Spleen (tissue), 11 donors: ENCODE data around the gene PMPCB. TPM values are rescaled to one million over a fixed set of nuclear protein-coding genes. Genes with fewer than 3 reads are reported as not detected.

ENCODE experiments used
- DNase-seq: peaks from one replicate; pipeline ENCODE4 v3.0.0-alpha.2; 2020
- H3K27ac ChIP-seq, 8 donors: fragments of 200-600 bp; sonication (generic) in 7 of 8; 1 replicate in 4 of 8; 2 replicates in 4 of 8; pipeline versions ENCODE4 v1.5.0 to v1.8.0; 2016 to 2021; ENCODE audit warnings: inconsistent platforms in 4 of 8, mild to moderate bottlenecking in 4 of 8, moderate library complexity in 1 of 8
- H3K27me3 ChIP-seq, 7 donors: fragments of 200-600 bp; sonication (generic) in 6 of 7; replicated peaks in 1 of 7; 1 replicate in 4 of 7; 2 replicates in 3 of 7; pipeline versions ENCODE4 v1.5.0 to v1.8.0; 2016 to 2021; ENCODE audit warnings: inconsistent platforms in 3 of 7, mild to moderate bottlenecking in 1 of 7
- H3K36me3 ChIP-seq, 6 donors: fragments of 200-600 bp; sonication (generic) in 5 of 6; 1 replicate in 4 of 6; 2 replicates in 2 of 6; pipeline versions ENCODE4 v1.5.0 to v1.8.0; 2016 to 2021; ENCODE audit warnings: inconsistent platforms in 2 of 6
- H3K4me1 ChIP-seq, 6 donors: fragments of 200-600 bp; sonication (generic) in 5 of 6; 1 replicate in 3 of 6; 2 replicates in 3 of 6; pipeline versions ENCODE4 v1.5.0 to v1.8.0; 2016 to 2021; ENCODE audit warnings: inconsistent platforms in 3 of 6
- H3K4me3 ChIP-seq, 8 donors: fragments of 200-600 bp; sonication (generic) in 7 of 8; 1 replicate in 4 of 8; 2 replicates in 4 of 8; pipeline versions ENCODE4 v1.5.0 to v1.8.0; 2016 to 2021; ENCODE audit warnings: inconsistent platforms in 4 of 8, mild to moderate bottlenecking in 4 of 8, moderate library complexity in 2 of 8
- H3K9me3 ChIP-seq, 8 donors: fragments of 200-600 bp; sonication (generic) in 7 of 8; 1 replicate in 4 of 8; 2 replicates in 4 of 8; pipeline versions ENCODE4 v1.5.0 to v1.8.0; 2016 to 2021; ENCODE audit warnings: inconsistent platforms in 4 of 8
- POLR2A ChIP-seq, 3 donors: fragments of 450-650 bp; IDR thresholded peaks; one replicate each; pipeline ENCODE4 v1.5.1; 2017; ENCODE audit warnings: antibody characterized with exemption in 3 of 3, mild to moderate bottlenecking in 1 of 3
- POLR2AphosphoS5 ChIP-seq, 3 donors: sonication (generic); formaldehyde crosslinking; IDR thresholded peaks; one replicate each; pipeline ENCODE4 v1.5.1; 2017; ENCODE audit warnings: antibody characterized with exemption in 3 of 3
- WGBS, 5 donors: extraction: QIAGEN DNeasy Blood & Tissue Kit in 3 of 5; methylation state at CpG; one replicate each; pipeline versions ENCODE4 v1.1.5 to v1.1.7; 2013 to 2018; 5-methylcytosine and 5-hydroxymethylcytosine counted together
- intact Hi-C: fragments of 100-400 bp; cut with DNase I; formaldehyde crosslinking; loops from one replicate; pipeline ENCODE4 v1.15.0; 2023; ENCODE audit warnings: low total_unique reads
- polyA plus RNA-seq, 3 donors: library from polyadenylated mRNA; stranded (reverse); fragments of 200-250 nt; gene quantifications; one replicate each; pipeline ENCODE4 v1.2.1, GENCODE V29; 2013
- total RNA-seq, 7 donors: library from RNA; depleted of rRNA in 3 of 7; stranded (reverse); fragments of >200 nt in 3 of 7; fragmentation: NEBNext Ultra II Directional in 4 of 7; extraction: Animal tissue kit (Norgen Biotek cat#: 25700) in 4 of 7; gene quantifications; one replicate each; pipeline versions ENCODE4 v1.1.0 to v1.2.1, GENCODE V29; 2016 to 2021
- TF ChIP-seq, protein P1 (sequence below), 11 experiments: fragments of 200-600 bp in 7 of 11; fragments of 450-650 bp in 4 of 11; sonication (generic) in 4 of 11; IDR thresholded peaks in 8 of 11; conservative IDR thresholded peaks in 3 of 11; 1 replicate in 7 of 11; 2 replicates in 4 of 11; pipeline versions ENCODE4 v1.4.0 to v1.8.0; 2016 to 2021; ENCODE audit warnings: antibody characterized with exemption in 11 of 11, inconsistent platforms in 4 of 11, mild to moderate bottlenecking in 1 of 11
- donor health status: healthy with polysubstance abuse.
- donor health status: DM: no; HTN: no; CAD: no; lungs with moderate emphysema.
- donor health status: DM: no; HTN: no; CAD: no.
- donor health status: Bipolar disorder and iron deficiency.
- donor health status: healthy.
- donor health status: DM: no; HTN: no; CAD: no.
- donor health status: DM: yes; HTN: yes; CAD: no.

PMPCB gene
- total and polyA plus RNA-seq, 10 donors = 42.3 to 58.5 (median 49.0) TPM

DNA sequence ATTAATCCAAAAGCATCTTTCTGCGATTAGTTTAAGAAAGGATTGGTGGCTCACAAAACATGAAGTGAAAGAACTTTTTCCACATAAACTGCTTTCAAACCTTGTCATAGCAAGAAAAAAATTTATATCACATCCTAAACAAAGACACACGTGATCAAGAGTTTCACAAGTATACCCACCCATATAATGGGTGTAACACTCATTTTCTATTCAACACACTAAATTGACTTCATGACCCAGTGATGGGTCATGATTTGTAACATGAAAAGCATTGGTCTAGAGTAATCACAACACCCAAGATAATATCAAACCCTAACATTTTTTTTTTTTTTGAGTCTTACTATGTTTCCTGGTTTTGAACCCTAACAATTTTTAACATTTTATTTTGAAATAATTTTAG is 17.6 kb downstream of the PMPCB start:
- 75 to 84% (median 77%) methylated on average over 2 of the region's 2 CpGs for WGBS, 5 donors
- no peak for TF ChIP-seq POLR2AphosphoS5 (IDR thresholded peaks at IDR 0.05)
- TF ChIP-seq, protein P1, sequence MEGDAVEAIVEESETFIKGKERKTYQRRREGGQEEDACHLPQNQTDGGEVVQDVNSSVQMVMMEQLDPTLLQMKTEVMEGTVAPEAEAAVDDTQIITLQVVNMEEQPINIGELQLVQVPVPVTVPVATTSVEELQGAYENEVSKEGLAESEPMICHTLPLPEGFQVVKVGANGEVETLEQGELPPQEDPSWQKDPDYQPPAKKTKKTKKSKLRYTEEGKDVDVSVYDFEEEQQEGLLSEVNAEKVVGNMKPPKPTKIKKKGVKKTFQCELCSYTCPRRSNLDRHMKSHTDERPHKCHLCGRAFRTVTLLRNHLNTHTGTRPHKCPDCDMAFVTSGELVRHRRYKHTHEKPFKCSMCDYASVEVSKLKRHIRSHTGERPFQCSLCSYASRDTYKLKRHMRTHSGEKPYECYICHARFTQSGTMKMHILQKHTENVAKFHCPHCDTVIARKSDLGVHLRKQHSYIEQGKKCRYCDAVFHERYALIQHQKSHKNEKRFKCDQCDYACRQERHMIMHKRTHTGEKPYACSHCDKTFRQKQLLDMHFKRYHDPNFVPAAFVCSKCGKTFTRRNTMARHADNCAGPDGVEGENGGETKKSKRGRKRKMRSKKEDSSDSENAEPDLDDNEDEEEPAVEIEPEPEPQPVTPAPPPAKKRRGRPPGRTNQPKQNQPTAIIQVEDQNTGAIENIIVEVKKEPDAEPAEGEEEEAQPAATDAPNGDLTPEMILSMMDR (IDR thresholded peaks at IDR 0.05 in 8 of 11, conservative IDR thresholded peaks at IDR 0.05 in 3 of 11) = no peak
- no peak for TF ChIP-seq POLR2A (IDR thresholded peaks at IDR 0.05)
- H3K27ac ChIP-seq = no peak overlapping the region
- DNase-seq = no peak
- H3K36me3 ChIP-seq = peaks cover 11 to 100% (median 95%) of the 10 kb centered on the region in 6 donors
- intact Hi-C loops = no loop called here
- peaks cover 0 to 2% (median 0%) of the 10 kb centered on the region in 6 donors for H3K4me1 ChIP-seq
- H3K4me3 ChIP-seq = no peak overlapping the region
- no peaks in the 10 kb centered on the region for H3K9me3 ChIP-seq
- H3K27me3 ChIP-seq = no peaks in the 10 kb centered on the region

DNA sequence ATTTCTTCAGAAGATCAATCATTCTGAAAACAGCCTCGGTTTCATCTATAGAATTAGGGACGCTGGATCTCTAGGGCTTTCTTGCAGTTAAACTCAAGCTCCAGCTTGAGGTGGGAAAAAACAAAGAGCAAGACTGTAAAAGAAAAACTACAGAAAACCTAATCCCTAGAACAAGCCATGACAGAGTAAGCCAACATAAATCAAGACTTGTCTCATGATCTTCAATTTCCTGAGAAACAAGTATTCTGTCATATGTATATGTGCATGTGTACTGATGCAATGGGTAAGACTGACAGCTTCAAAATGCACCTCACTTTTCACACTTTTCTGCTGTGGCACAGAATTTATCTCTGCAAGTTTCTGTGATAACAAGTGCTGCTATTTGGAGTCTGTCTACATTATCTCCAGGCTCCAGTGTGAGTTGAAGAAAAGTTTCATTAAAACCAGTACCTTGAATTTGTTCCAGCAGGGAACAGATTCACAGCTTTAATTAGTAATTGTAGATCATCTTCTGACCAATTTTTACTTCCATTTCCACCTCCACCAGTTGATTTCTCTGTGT is 19.2 kb downstream of the PMPCB start:
- H3K27ac ChIP-seq = peak overlapping the region in 1 of 8 donors; percentile 7
- 89 to 96% (median 91%) methylated on average over 2 of the region's 2 CpGs for WGBS, 5 donors
- H3K27me3 ChIP-seq = no peaks in the 10 kb centered on the region
- no peak for DNase-seq
- H3K9me3 ChIP-seq = no peaks in the 10 kb centered on the region
- H3K4me3 ChIP-seq = no peak overlapping the region
- TF ChIP-seq POLR2A (IDR thresholded peaks at IDR 0.05) = no peak
- TF ChIP-seq, protein P1 (IDR thresholded peaks at IDR 0.05 in 8 of 11, conservative IDR thresholded peaks at IDR 0.05 in 3 of 11) = no peak
- intact Hi-C loops = no loop called here
- peaks cover 11 to 100% (median 96%) of the 10 kb centered on the region in 6 donors for H3K36me3 ChIP-seq
- peaks cover 0 to 2% (median 0%) of the 10 kb centered on the region in 6 donors for H3K4me1 ChIP-seq

DNA sequence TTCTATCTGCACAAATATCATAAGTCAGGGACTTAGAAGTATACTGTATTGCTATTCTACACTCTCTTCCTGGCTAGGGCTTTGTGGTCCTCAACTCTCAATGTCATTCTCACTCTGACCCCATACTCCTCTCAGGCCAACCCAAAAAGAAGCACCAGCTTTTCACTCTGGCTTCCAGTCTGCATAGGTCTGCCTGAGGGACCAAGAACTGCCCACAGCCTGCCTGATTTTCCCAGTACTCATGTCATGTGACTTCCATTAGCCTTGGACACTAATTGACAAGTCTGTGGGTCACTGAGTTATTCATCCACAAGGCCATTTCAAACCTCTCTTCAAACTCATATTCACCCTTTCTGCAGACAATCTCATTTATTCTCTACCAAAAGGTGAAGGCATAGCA is 19.8 kb downstream of the PMPCB start:
- Histone ChIP-seq H3K36me3 (peaks cover 11 to 100% (median 96%) of the 10 kb centered on the region in 6 donors), H3K9me3 (no peaks in the 10 kb centered on the region), H3K4me3 (no peak overlapping the region), H3K27ac (peak overlapping the region in 1 of 8 donors; percentile 7), H3K4me1 (peaks cover 0 to 2% (median 0%) of the 10 kb centered on the region in 6 donors), H3K27me3 (no peaks in the 10 kb centered on the region)
- intact Hi-C loops = no loop called here
- TF ChIP-seq POLR2AphosphoS5 (IDR thresholded peaks at IDR 0.05) (no peak), POLR2A (IDR thresholded peaks at IDR 0.05) (no peak)
- TF ChIP-seq, protein P1 (IDR thresholded peaks at IDR 0.05 in 8 of 11, conservative IDR thresholded peaks at IDR 0.05 in 3 of 11) = no peak
- no peak for DNase-seq

DNA sequence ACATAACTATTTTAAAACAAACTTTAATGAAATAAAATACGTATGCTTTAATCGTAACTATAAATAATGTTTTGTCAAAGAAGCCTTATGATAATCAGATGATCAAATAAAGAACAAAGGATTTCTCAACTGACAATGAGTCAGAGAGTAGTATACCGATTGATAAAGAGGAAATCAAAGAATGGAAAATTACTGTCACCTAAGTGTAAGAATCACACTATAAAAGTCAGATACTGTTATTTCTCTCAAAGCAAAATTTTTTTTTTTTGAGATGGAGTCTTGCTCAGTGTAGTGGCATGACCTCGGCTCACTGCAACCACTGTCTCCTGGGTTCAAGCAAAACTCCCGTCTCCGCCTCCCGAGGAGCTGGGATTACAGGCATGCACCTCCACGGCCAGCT is 28.5 kb downstream of the PMPCB start:
- DNase-seq = no peak
- Histone ChIP-seq H3K27ac (no peak overlapping the region), H3K4me1 (no peaks in the 10 kb centered on the region), H3K4me3 (no peak overlapping the region), H3K9me3 (no peaks in the 10 kb centered on the region), H3K27me3 (no peaks in the 10 kb centered on the region), H3K36me3 (peaks cover 0 to 94% (median 71%) of the 10 kb centered on the region in 6 donors)
- no peak for TF ChIP-seq POLR2AphosphoS5 (IDR thresholded peaks at IDR 0.05)
- no peak for TF ChIP-seq POLR2A (IDR thresholded peaks at IDR 0.05)
- TF ChIP-seq, protein P1 (IDR thresholded peaks at IDR 0.05 in 8 of 11, conservative IDR thresholded peaks at IDR 0.05 in 3 of 11) = no peak
- intact Hi-C loops = no loop called here
- WGBS, 5 donors = 86 to 92% (median 89%) methylated on average over 8 of the region's 8 CpGs
